Urothelium cell line (cell line): ENCODE measurements around the gene TSPAN17.
A peak's percentile ranks its signal among the peaks of the same experiment; 100 is the strongest.
"Not testable (repeated sequence)": the region's sequence is repeated elsewhere in the genome, so short reads cannot be mapped to it uniquely, and the experiment has no call there.

ENCODE experiments used
- DNase-seq: peaks from one replicate; pipeline ENCODE4 v3.0.0; 2011; ENCODE audit warnings: low spot score, mixed read lengths
- FAIRE-seq: peaks from 2 replicates; lab custom pipeline; 2011; peaks lifted over from hg19 to GRCh38; lab: Jason Lieb, UNC

The TSPAN17 gene, protein sequence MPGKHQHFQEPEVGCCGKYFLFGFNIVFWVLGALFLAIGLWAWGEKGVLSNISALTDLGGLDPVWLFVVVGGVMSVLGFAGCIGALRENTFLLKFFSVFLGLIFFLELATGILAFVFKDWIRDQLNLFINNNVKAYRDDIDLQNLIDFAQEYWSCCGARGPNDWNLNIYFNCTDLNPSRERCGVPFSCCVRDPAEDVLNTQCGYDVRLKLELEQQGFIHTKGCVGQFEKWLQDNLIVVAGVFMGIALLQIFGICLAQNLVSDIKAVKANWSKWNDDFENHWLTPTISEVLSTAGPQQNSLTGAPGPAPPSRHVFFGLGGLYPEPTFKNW

DNA sequence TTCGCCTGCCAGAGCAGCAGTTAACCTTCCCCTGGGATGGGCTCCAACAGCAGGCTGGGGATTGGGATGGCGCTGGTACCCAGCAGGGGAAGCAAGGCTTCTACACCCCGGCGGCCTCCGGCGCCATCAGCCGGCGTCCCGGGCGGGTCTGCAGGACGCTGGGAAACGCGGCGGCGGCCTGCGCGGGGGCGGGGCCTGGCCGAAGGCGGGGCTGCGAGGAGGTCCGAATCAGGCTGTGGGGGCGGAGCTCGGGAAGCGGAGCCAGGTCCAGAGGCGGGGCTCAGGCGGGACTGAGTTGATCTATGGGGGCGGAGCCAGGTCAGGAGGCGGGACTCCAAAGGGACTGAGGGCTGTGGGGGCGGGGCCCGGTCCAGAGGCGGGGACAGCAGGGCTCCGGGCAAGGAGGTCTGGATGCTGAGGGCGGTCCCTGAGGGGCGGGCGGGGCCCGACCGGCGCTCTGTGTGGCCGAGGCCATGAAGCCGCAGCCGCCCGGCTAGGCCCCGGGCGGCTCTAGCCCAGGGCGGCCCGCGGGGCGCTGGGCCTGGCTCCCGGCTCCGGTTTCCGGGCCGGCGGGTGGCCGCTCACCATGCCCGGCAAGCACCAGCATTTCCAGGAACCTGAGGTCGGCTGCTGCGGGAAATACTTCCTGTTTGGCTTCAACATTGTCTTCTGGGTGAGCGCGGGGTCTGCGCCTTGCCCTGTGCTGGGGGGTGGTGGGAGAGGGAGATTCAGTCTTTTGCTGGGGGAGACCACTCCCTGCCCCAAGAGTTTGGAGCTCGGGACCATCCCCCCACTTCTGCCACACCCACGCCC, at the start of gene TSPAN17:
TSPAN17 (plus strand) TSS at position 455 of the 813 bp plus-strand sequence; CDS start at position 587, 132 bp downstream.
- DNase-seq (peak; percentile 100), FAIRE-seq (peak; percentile 42)

DNA sequence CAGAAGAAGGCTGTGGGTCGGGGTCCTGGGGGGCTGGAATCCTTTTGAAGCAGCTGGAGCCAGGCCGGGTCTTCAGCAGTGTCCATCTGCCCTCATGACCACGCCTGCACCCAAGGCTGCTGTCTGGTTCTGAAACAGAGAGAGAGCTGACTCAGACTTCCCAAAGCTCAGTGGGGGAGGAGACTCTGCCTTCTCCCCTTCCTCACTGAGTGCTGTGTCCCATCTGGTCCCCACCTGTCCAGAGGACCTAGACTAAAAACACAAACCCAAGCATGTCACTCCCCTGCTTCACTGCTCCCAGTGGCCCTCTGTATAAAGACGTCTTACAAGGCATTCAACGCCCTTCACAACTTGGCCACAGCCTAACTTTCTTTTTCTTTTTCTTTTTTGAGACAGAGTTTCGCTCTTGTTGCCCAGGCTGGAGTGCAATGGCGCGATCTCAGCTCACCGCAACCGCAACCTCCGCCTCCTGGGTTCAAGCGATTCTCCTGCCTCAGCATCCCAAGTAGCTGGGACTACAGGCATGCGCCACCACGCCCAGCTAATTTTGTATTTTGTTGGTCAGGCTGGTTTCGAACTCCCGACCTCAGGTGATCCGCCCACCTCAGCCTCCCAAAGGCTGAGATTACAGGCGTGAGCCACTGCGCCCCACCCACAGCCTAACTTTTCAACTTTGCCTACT, 47.4 kb upstream of the TSPAN17 start:
- not testable (repeated sequence) for DNase-seq, FAIRE-seq

DNA sequence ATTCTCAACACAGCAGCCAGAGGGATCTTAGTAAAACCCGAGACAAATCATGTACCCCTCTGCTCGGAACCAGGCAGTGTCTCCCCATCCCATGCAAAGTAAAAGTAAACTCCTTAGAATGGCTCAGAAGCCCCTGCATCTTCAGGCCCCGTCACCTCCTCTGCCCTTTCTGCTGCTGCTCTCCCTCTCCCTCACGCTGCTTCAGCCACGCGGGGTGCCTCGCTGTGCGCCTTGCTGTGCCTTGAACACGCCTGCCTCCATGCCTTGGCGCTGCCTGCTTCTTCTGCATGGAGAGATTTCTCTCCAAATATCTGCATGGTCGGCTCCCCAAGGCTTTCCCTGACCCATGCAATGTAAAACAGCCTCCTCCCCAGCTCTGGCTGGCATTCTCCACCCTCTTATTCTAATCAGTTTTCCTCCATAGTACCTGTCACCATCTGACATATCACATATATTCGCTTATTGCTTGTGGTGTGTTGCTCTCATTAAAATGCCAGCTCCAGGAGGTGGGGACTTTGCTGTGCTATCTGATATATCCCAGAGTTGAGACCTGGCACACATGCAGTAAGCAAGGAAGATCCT, 45.3 kb upstream of the TSPAN17 start:
- DNase-seq (no peak), FAIRE-seq (no peak)

DNA sequence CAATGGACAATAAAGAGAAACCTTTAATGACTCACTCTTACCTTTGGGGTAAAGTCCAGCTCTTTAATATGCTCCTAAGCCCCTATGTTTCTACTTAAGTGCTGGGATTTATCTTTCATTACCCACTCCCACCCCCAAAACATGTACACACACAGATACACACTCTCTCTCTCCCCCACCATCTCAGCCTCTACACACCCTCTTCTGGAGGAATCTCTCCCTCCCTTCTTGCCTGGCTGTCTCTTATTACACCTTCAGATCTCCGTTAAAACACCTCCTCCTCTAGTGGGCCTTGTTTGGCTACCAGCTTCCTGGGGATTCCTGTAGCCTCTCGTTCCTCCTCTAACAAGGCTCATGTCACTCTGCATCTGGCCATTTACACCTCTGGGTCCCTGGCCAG, 44.2 kb upstream of the TSPAN17 start:
- FAIRE-seq (no peak), DNase-seq (no peak)

DNA sequence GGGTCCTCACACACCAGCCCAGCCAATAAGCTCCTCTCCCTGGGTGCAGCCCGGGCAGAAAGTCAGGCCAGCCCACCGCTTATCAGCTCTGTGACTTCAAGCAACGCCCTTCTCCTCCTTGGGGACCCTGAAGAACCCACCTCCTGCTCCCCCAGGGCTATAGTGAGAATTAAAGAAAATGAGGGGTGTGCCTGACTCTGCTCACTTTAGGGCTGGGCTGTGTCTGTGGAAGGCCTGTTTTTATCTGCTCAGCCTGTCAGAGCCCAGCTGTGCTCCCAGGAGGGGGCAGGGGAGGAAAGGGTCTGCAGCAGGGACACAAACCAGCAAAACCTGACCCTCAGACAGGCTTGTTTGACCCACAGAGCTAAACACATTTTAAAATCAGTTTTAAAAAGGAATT, 41.3 kb upstream of the TSPAN17 start:
- FAIRE-seq (no peak), DNase-seq (no peak)

DNA sequence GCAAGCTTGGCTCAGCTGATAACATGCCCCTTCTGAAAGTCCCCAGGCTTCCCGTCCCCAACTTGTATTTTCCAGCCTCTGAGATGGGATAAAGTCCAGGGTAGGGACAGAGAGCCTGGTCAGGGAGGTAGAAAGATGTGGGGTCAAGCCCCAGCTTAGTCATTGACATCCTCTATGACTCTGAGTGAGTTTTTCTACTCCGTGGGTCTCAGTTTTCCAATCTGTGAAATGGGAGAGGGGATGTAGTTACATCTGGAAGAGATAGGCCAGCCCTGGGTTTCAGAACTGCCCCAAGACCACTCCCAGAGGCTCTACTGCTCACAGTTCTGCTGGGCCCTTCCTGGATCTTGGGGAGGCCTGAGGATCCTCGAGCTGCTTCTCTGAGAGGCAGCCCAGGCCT, 40.4 kb upstream of the TSPAN17 start:
- DNase-seq: no peak
- FAIRE-seq: no peak

DNA sequence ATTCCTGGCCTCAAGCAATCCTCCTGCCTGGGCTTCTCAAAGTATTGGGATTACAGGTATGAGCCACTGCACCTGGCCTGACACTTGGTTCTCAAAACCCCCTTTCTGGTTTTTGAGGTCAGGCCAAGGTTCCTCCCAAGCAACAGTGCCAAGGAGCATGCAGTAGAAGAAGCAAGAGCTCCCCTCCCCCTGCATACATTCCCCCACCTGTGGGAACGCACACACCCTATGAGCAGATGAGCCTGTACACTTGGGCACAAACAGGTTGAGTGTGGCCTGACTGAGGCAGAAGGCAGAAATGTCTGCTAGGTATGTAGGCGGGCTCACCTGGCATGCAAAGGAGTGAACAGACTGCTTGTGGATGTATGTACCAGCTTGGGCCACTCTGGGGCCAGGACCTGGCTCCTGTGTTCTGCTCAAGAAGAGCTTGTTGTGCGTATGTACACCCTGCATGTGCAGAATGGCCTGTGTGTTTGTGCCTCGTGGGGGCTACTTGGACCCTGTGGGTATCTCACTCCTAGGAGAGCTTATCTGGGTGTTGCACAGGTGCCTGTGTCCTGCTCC, 39.1 kb upstream of the TSPAN17 start:
- FAIRE-seq (no peak), DNase-seq (no peak)

DNA sequence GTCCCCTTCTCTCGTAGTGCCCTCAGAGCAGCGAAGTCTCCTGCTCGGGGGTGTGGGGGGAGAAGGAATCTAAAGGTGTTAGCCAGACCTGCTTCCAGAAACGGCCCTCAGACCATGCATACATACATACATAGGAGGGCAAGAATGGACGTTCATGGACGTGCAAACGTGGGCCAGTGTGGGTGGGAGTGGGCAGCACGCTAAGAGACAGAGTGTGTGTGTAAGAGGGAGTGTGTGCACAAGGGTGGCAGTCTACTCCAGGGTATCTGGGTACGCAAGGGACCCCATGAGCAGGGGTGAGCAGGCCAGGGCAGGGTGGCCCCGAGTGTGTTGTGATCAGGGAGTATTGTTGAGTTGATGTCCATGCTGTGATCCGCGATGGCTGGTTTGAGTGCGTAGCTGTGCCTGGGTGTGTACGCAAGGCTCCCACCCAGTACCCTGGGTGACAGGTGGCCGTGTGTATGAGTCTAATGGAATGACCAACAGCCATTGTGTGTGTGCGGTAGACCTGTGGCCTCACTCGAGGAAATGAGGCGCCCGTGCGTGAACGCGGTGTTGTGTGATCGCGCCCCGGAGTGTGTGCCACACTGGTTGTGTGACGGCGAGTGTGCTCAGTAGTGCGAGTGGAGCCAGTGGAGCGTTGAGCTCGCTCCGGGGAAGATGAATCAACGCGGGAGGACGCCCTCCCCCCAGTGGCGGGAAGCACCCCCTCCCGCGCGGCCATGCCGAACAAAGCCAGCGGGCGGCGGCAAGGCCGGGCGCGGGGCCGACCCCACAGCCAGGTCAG, 38.2 kb upstream of the TSPAN17 start:
- DNase-seq: no peak
- FAIRE-seq: peak; percentile 56

DNA sequence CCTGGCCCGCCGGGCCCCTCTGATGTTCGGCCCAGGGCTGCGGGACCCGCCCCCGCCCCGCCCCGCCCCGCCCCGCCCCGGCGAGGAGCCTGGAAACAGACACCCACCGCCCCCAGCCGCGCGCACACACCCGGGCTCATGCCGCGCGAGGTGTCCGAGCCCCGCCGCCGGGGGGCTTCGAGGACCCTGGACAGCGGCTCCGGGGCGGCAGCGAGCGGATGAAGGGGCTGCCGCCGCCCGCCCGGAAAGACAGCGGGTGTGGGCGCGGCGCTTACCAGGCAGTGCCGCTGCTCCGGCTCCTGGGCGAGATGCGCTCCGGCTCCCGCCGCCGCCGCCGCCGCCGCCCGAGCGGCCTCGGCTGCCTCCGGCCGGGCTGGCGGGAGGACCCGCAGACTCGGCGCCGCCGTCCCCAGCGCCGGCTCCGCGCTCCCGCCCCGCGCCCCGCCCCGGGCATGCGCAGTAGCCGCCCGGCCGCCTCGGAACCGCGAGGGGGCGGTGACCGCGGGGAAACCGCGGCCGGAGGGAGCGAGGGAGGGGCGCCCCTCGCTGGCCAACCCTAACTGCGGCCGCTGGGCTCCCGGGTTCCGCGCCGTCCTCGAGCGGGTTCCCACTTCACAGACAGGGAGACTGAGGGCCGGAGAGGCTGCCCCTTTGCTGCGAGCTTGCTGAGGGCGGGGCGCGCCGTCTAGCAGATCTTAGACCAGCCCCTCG, 37.4 kb upstream of the TSPAN17 start, which contains the start of gene GPRIN1:
GPRIN1 (minus strand) TSS at position 433 of the 711 bp plus-strand sequence. CDS start 10,322 bp downstream, outside the sequence.
- peak; percentile 94 for DNase-seq
- FAIRE-seq: peak; percentile 76

DNA sequence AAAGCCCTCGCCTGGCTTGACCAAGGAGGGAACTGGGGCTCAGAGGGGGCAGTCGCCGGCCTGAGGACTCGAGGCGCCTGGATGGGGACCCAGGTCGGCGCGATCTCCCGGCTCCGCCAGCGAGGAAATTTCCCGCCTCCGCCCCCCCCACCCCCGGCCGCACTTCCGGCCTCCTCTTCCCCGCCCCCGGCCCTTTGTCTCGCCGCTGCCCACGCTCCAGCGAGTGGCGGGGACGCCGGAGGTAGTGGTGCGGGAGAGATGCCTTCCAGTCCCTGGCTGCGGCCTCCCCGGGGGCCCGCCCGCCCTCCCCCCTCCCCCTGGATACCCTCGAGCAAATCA, 36.9 kb upstream of the TSPAN17 start:
- peak; percentile 57 for DNase-seq

DNA sequence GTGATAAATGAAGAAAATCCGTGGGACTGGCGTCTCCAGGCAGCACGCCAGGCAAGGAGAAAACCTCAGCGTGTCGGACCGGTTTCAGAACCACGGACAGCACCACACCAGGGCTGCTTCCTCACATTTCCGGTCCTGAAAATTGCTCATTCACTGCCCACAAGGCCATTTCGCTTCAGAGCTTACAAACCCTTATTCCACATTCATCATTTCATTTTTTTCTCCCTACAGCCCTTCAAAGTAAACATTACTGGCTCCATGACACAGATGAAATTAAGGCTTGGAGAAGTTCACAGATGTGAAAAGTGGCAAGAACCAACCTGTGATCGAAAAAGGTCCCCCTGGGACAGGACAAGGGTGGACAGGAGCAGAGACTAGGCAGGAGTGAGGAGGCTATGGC, 35.8 kb upstream of the TSPAN17 start:
- DNase-seq: peak; percentile 81
- no peak for FAIRE-seq

More for the DNA sequence above, 36.9 kb upstream of the TSPAN17 start:
- FAIRE-seq: no peak

DNA sequence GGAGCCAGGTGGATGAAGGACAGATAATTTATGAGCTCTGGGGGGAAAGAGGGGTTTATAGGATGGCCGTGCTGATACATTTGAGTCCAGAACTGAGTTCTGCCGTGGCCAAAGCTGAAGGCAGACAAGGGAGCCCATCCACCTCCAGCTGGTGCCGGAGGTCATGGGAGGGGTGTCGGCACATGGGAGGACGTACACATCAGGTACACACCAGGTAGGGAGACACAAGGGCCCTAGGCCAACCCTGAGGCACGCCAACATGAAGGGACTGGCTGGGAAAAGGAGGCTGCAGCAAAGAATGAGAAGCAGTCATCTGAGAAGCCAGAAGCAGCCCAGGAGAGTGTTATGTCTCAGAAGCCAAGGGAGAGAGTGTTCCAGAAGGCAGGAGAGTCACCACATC, 35.3 kb upstream of the TSPAN17 start:
- DNase-seq: no peak
- no peak for FAIRE-seq

DNA sequence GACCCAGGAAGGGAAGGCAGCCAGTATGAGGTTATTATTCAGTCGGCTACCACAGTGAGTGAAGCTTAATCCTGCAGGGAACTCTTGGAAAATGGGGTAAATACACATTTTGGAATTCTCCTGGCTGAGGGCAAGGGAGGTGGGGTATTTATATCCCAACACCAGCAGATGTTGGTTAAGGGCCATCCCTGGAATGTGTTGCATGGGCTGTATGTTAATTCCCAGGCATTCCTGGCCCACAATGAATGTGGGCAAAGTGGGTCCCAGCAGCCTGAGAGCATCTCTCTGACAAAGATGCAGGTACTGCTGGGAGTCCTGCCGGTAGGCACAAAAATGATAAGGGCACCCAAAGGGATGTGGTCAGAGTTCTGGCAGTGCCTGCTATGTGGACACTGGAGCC, 34.4 kb upstream of the TSPAN17 start:
- DNase-seq (no peak), FAIRE-seq (no peak)

DNA sequence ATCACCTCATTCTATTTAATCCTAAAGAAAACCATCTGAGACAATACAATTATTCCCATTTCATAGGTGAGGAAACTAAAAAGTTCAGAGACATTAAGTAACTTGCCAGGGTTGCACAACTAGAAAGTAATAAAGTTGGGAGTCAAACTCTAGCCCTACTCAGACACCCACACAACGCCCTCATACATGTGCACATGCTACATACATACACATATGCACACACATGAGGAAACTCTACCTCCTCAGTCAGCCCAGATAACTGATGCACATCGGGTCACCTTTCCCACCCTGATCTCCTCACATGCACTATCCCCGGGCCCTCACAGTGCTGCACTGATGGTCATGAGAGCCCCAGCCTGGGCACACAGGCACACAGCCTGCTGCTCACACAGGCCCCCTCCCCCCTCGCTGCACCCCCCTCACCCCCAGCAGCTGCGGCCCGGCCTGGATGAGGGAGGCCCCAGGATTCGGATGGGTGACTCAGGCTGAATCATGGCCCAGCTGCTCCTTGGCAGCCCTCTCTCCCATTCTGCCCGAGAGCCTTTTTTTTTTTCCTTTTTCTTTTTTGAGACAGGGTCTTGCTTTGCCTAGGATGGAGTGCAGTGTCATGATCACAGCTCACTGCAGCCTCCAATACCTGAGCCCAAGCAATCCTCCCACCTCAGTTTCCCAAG, 32.3 kb upstream of the TSPAN17 start:
- FAIRE-seq: no peak
- DNase-seq: peak; percentile 87

DNA sequence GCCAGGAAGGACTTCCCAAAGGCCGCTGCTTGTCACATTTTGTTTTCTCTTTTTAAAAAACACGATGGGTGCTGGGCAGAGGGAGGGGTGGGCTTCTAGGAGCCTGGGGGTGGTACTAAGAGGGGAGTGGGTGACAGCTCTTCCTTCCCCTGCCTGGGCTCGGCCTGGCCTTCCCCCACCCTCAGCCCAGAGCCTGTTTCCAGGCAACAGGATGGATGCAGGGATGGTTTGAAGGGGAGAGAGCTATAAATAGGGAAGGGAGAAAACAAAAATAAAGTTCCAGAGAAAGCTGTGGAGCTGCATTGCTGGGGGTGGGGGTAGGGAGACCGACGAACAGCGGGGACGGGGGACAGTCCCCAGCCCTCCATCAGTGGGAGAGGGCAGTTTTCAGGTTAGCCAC, 30.8 kb upstream of the TSPAN17 start:
- DNase-seq (no peak), FAIRE-seq (no peak)

DNA sequence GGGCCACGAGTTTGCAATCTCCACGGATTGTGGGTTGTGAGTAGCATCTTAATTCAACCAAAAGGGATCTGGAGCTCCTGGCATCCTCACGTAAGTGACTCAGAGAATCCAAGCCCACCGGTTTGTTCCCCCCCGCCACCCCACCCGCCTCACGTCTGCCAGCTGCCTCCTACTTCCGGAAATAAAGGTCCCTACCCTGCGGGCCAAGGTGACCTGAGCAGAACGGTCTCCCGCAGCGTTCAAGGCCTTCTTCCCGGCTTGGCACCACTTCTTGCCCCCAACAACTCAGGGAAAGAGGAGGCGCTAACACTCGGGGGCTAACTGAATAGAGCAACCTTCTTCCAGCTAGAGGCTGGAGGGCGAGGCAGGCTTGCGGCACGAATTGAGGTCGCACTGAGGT, 28.5 kb upstream of the TSPAN17 start:
- DNase-seq (no peak), FAIRE-seq (no peak)

DNA sequence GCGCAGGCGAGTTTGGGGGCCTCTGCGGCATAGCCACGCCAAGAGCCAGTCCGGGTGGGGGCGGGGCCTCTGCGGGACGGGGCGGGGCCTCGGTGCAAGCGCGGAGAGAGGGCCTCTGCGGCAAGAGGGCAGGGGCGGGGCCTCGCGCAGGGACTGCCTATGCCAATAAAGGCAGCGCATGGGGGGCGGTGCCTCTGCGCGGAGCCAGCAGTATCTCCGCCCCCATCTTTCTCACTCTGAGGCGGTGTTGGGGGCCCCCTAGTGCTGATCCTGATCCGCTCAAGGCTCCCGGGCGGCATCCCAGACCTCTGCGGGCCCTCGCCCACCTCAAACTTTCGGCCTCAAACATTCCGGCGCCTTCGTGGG, 28.1 kb upstream of the TSPAN17 start:
- no peak for FAIRE-seq
- no peak for DNase-seq

DNA sequence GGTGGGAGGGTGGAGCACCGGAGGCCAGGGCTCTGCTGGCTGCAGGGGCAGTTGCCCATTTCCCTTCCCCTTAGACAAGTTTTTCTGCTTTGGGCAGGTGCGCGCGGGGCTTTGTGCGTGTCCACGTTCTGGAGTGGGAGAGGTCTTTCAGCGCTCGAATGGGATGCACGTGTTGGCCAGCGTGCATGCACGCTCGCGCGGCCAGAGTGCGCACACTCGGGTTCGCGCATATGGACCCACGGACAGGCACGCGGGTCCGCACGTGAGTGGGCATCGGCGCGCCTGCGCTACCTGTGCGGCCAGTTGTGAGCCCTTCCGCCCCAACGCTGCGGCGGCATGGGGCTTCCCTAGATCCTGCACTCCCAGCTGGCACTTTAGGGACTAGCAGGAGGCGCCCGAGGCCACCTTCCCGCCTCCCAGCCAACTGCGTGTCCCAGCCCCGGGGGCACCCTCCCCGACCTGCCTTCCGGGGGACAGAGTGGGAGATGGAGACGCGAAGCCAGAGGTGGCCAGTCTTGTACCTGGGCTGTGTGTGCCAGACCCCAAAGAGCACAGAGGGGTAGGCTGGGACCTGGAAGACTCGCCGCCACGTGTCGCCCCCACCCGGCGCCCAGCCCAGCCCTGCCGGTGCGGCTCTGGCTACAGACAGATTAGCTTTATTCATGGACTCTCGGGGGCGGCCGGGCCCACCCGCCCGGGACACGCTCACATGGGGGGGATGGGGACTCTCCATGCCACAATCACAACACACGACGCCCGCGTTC, 27.5 kb upstream of the TSPAN17 start:
- DNase-seq (no peak), FAIRE-seq (no peak)
